Measurements from ENCODE around the gene E2F4. TPM values are rescaled to one million over a fixed set of nuclear protein-coding genes. Genes with fewer than 3 reads are reported as not detected.

E2F4 gene
- total and polyA plus RNA-seq, 8 donors, result 32.8 to 304 (median 42.1) TPM

DNA sequence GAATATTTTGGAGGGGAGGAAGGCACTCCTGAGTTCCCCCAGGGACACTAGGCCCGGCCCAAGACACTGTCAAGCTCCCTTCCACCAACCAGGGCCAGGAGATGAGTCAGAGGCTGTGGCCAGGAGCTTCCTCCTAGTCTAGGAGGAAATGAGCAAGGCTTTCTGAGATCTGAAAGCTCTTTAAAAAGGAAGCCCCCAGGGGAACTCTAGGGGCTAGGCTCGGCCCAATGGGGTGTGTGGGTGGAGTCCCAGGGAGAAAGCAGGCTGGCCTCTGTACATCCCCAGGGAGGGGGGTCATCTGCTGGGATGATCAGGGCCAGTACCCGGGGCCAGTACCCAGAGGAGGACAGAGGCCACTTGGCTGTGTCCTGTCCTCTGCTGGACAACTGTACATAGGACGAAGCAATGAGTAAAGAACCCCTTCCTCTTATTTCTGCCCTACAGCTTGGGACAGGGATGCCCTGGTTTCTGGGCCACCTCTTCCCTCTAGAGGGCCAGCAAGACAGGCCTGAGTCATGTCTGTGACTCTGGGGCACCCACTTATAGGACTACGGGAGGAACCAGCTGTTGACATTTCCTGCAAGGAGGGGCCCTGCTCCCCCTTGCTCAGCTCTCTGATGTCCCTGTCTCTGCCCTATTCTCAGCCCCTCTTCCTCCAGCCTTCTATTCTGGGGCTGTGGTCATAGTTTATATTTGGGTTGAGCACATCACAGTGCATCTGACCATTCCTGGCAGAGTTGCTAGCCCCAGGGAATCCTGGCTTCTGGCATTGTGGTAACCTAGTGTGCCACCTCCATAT, 52.6 kb downstream of the E2F4 start:
- H3K27ac ChIP-seq, result peak overlapping the region; percentile 87 to 95 (median 89)
- DNase-seq, result peak; percentile 68 to 69
- H3K4me3 ChIP-seq, result no peak overlapping the region
- intact Hi-C loops (cut with DNase I; ENCODE audit: low total_unique reads), result no loop called here
- H3K4me1 ChIP-seq, result peaks cover 62 to 93% (median 80%) of the 10 kb centered on the region in 4 donors
- WGBS, 5 donors, result 35 to 50% (median 49%) methylated on average over 5 of the region's 5 CpGs
- H3K27me3 ChIP-seq, result peaks cover 0 to 18% (median 13%) of the 10 kb centered on the region in 3 donors
- no peak for TF ChIP-seq POLR2A (IDR thresholded peaks at IDR 0.05)
- peak in 2 of 3 donors; percentile 18 to 22 for TF ChIP-seq POLR2AphosphoS5 (IDR thresholded peaks at IDR 0.05)
- peaks cover 0 to 2% (median 1%) of the 10 kb centered on the region in 4 donors for H3K36me3 ChIP-seq
- no peaks in the 10 kb centered on the region for H3K9me3 ChIP-seq

- peak overlapping the region in 2 of 4 donors; percentile 83 to 85 for H3K4me3 ChIP-seq
- TF ChIP-seq POLR2A (IDR thresholded peaks at IDR 0.05) (no peak), EP300 (IDR thresholded peaks at IDR 0.05) (no peak), CTCF (IDR thresholded peaks at IDR 0.05) (no peak), POLR2AphosphoS5 (IDR thresholded peaks at IDR 0.05) (no peak)
Measured at GRCh38 chr16:67245186-67245585, 53.2 kb downstream of the E2F4 start.

GRCh38 chr16:67245674-67246080, 53.7 kb downstream of the E2F4 start:
- Histone ChIP-seq H3K36me3 (no peaks in the 10 kb centered on the region), H3K27me3 (peaks cover 0 to 28% (median 19%) of the 10 kb centered on the region in 3 donors), H3K4me3 (peak overlapping the region; percentile 64 to 85 (median 78)), H3K27ac (peak overlapping the region; percentile 87 to 95 (median 89)), H3K9me3 (no peaks in the 10 kb centered on the region), H3K4me1 (peaks cover 56 to 82% (median 72%) of the 10 kb centered on the region in 4 donors)
- TF ChIP-seq EP300 (IDR thresholded peaks at IDR 0.05), result no peak
- no peak for TF ChIP-seq POLR2A (IDR thresholded peaks at IDR 0.05)
- TF ChIP-seq POLR2AphosphoS5 (IDR thresholded peaks at IDR 0.05), result no peak
- TF ChIP-seq CTCF (IDR thresholded peaks at IDR 0.05), result no peak
- DNase-seq, result no peak
- WGBS, 5 donors, result 10 to 21% (median 12%) methylated on average over 6 to 8 of the region's 8 CpGs
- intact Hi-C loops (cut with DNase I; ENCODE audit: low total_unique reads), result no loop called here

More at GRCh38 chr16:67245186-67245585, 53.2 kb downstream of the E2F4 start:
- Histone ChIP-seq H3K27ac (peak overlapping the region; percentile 87 to 95 (median 89)), H3K27me3 (peaks cover 0 to 24% (median 18%) of the 10 kb centered on the region in 3 donors), H3K36me3 (no peaks in the 10 kb centered on the region), H3K9me3 (no peaks in the 10 kb centered on the region), H3K4me1 (peaks cover 61 to 87% (median 77%) of the 10 kb centered on the region in 4 donors)
- WGBS, 5 donors, result 68 to 76% (median 71%) methylated on average over 4 of the region's 4 CpGs
- no peak for DNase-seq
- intact Hi-C loops (cut with DNase I; ENCODE audit: low total_unique reads), result no loop called here

DNA sequence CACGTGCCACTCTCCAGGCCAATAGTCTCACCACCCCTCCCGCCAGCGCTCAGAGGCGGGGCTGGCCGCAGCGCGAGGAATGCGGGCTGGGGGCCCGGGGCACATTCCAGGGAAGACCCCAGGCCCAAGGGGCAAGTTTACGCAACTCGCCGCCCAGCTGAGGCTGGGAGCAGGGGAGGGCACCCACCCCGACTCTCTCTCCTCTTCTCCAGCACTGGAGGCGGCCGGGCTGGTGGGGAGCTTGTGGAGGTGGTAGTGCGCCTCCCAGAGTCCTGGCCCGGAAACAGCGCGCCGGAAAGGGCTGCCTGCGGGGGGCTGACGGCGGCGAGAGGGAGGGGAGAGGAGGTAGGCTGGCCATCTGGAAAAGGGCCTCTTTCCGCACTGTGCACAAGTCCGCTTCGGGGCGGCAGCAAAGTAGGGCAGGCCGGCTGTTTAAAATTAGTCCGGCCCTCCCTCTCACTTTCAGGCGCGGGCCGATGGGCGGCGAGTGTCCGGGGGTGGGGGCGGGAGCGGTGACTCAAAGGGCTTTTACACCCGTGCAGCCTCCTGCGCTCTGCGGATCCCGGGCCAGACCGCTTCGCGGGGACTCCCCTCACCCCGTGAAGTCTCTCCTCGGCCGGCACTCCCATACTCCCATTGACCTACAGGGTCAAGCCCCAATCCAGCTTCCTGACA, 54.3 kb downstream of the E2F4 start:
- Histone ChIP-seq H3K36me3 (no peaks in the 10 kb centered on the region), H3K4me3 (peak overlapping the region; percentile 64 to 85 (median 78)), H3K4me1 (peaks cover 51 to 77% (median 67%) of the 10 kb centered on the region in 4 donors), H3K27me3 (peaks cover 0 to 34% (median 19%) of the 10 kb centered on the region in 3 donors), H3K9me3 (no peaks in the 10 kb centered on the region), H3K27ac (peak overlapping the region; percentile 87 to 95 (median 89))
- TF ChIP-seq EP300 (IDR thresholded peaks at IDR 0.05) (no peak), POLR2AphosphoS5 (IDR thresholded peaks at IDR 0.05) (peak in 1 of 3 donors; percentile 12), POLR2A (IDR thresholded peaks at IDR 0.05) (no peak), CTCF (IDR thresholded peaks at IDR 0.05) (peak in 1 of 7 experiments; percentile 36)
- intact Hi-C loops (cut with DNase I; ENCODE audit: low total_unique reads), result no loop called here
- WGBS, 5 donors, result 0 to 1% (median 1%) methylated on average over 17 to 48 of the region's 48 CpGs
- peak; percentile 69 to 93 for DNase-seq

Data from stomach (tissue), 9 donors.